BE2C (cell line): ENCODE data around the gene FGF14.

Experiments
- DNase-seq: peaks from one replicate; pipeline ENCODE4 v3.0.0-alpha.2; 2020
- H3K27me3 ChIP-seq: fragments of 250-450 bp; sonication (Bioruptor Pico); 2 replicates; pipeline ENCODE4 v1.5.1; 2020; ENCODE audit warnings: mild to moderate bottlenecking
- H3K36me3 ChIP-seq: fragments of 250-450 bp; sonication (Bioruptor Pico); 2 replicates; pipeline ENCODE4 v1.5.1; 2020; ENCODE audit warnings: mild to moderate bottlenecking
- H3K4me1 ChIP-seq: fragments of 250-450 bp; sonication (Bioruptor Pico); 2 replicates; pipeline ENCODE4 v1.5.1; 2020
- H3K4me3 ChIP-seq: 2 replicates; pipeline ENCODE4 v1.5.1; 2011; ENCODE audit warnings: low read depth, low read length
- H3K9me3 ChIP-seq: fragments of 250-450 bp; sonication (Bioruptor Pico); 2 replicates; pipeline ENCODE4 v1.5.1; 2020
- TF ChIP-seq, protein P1 (sequence below): IDR thresholded peaks from 2 replicates; pipeline ENCODE4 v1.5.1; 2012; ENCODE audit warnings: mild to moderate bottlenecking, low read depth, low read length

The FGF14 gene

DNA sequence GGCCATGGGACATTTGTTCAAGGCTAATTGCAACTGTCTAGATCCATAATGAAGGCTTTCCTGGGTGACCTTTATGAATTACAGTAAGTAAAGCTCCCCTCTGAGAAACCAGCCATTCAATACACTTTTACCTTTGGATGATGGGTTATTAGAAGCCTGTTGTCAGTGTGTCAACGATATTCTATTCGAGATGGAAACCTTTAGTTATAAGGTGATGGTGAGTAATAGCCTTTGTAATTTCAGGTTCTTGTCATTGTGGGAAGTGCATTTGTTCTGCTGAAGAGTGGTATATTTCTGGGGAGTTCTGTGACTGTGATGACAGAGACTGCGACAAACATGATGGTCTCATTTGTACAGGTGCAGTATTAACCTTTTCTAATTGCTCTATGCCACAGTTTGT is 687.7 kb downstream of the FGF14 start:
- no peak for DNase-seq
- H3K27me3 ChIP-seq, result no peaks in the 10 kb centered on the region; the same call in 1 of the 2 replicates
- no peaks in the 10 kb centered on the region; the same call in 1 of the 2 replicates for H3K9me3 ChIP-seq
- no peaks in the 10 kb centered on the region for H3K4me1 ChIP-seq
- H3K36me3 ChIP-seq, result no peaks in the 10 kb centered on the region
- TF ChIP-seq, protein P1, sequence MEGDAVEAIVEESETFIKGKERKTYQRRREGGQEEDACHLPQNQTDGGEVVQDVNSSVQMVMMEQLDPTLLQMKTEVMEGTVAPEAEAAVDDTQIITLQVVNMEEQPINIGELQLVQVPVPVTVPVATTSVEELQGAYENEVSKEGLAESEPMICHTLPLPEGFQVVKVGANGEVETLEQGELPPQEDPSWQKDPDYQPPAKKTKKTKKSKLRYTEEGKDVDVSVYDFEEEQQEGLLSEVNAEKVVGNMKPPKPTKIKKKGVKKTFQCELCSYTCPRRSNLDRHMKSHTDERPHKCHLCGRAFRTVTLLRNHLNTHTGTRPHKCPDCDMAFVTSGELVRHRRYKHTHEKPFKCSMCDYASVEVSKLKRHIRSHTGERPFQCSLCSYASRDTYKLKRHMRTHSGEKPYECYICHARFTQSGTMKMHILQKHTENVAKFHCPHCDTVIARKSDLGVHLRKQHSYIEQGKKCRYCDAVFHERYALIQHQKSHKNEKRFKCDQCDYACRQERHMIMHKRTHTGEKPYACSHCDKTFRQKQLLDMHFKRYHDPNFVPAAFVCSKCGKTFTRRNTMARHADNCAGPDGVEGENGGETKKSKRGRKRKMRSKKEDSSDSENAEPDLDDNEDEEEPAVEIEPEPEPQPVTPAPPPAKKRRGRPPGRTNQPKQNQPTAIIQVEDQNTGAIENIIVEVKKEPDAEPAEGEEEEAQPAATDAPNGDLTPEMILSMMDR, result no peak
- no peak overlapping the region for H3K4me3 ChIP-seq

- TF ChIP-seq, protein P1, result no peak
- Histone ChIP-seq H3K4me3 (no peak overlapping the region), H3K9me3 (no peaks in the 10 kb centered on the region; the same call in 1 of the 2 replicates), H3K27me3 (no peaks in the 10 kb centered on the region; the same call in 1 of the 2 replicates), H3K4me1 (no peaks in the 10 kb centered on the region), H3K36me3 (no peaks in the 10 kb centered on the region)
- no peak for DNase-seq
Observed at GRCh38 chr13:101712026-101712348, 689.9 kb downstream of the FGF14 start.

GRCh38 chr13:101711307-101712025 is 690.4 kb downstream of the FGF14 start:
- Histone ChIP-seq H3K4me3 (no peak overlapping the region), H3K27me3 (no peaks in the 10 kb centered on the region; the same call in 1 of the 2 replicates), H3K4me1 (no peaks in the 10 kb centered on the region), H3K9me3 (no peaks in the 10 kb centered on the region; the same call in 1 of the 2 replicates), H3K36me3 (no peaks in the 10 kb centered on the region)
- no peak for DNase-seq
- TF ChIP-seq, protein P1, result no peak

GRCh38 chr13:101709952-101710351 is 691.9 kb downstream of the FGF14 start:
- no peaks in the 10 kb centered on the region; the same call in 1 of the 2 replicates for H3K9me3 ChIP-seq
- no peaks in the 10 kb centered on the region for H3K36me3 ChIP-seq
- no peak for DNase-seq
- no peak overlapping the region for H3K4me3 ChIP-seq
- no peaks in the 10 kb centered on the region for H3K4me1 ChIP-seq
- TF ChIP-seq, protein P1, result no peak
- no peaks in the 10 kb centered on the region; the same call in 1 of the 2 replicates for H3K27me3 ChIP-seq

DNA sequence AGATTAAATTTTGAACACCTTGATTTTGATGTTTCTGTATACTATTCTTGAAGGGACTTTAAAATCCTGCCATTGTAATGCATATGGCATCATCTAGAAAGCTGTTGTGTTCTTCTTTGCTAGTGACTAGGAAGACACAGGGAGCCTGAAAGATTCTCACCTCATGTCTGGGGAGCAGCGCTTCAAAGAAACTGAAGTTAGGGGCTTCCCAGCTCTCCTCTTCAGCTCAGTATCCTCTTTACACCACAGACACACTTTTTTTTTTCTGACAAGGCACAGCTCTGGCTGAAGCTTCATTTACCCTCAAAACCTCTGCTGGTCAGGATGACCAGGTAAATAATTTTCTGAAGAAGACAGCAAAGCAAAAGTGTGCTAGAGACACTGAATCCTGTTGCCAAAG is 693.7 kb downstream of the FGF14 start:
- peaks cover 4% of the 10 kb centered on the region for H3K27me3 ChIP-seq
- TF ChIP-seq, protein P1, result no peak
- DNase-seq, result no peak
- H3K4me1 ChIP-seq, result no peaks in the 10 kb centered on the region
- H3K9me3 ChIP-seq, result no peaks in the 10 kb centered on the region; the same call in 1 of the 2 replicates
- no peaks in the 10 kb centered on the region for H3K36me3 ChIP-seq
- no peak overlapping the region for H3K4me3 ChIP-seq

- Histone ChIP-seq H3K9me3 (no peaks in the 10 kb centered on the region; the same call in 1 of the 2 replicates), H3K4me1 (no peaks in the 10 kb centered on the region), H3K36me3 (no peaks in the 10 kb centered on the region), H3K27me3 (peaks cover 4% of the 10 kb centered on the region), H3K4me3 (no peak overlapping the region)
- TF ChIP-seq, protein P1, result no peak
- no peak for DNase-seq
Observed at GRCh38 chr13:101707659-101708058, 694.2 kb downstream of the FGF14 start.
